Measurements from ENCODE around the gene BMP8B.
"Not testable (repeated sequence)": the region's sequence is repeated elsewhere in the genome, so short reads cannot be mapped to it uniquely, and the experiment has no call there.

BMP8B gene

GRCh38 chr1:39788758-39789570, at the start of gene BMP8B:
Gene BMP8B, minus strand, starts transcription at chr1:39788865. Its CDS starts 380 bp downstream, at chr1:39788485.
- Histone ChIP-seq H3K4me3 (peak within 1 kb of the TSS; percentile 52), H3K9me3 (no peaks in the 10 kb centered on the region), H3K4me1 (peaks cover 7% of the 10 kb centered on the region), H3K27me3 (ENCODE audit: low read depth) (no peaks in the 10 kb centered on the region), H3K36me3 (replicated peaks) (no peaks in the 10 kb centered on the region; the same call in 1 of the 2 replicates)
- in situ Hi-C loops (cut with MboI; ENCODE audit: low sequenced_read_pairs), result no loop called here
- peak; percentile 70 to 85 for DNase-seq (ENCODE audit: low spot score in 2 of 2)

- no peaks in the 10 kb centered on the region for H3K27me3 ChIP-seq (ENCODE audit: low read depth)
- H3K4me1 ChIP-seq, result no peaks in the 10 kb centered on the region
- H3K4me3 ChIP-seq, result no peak overlapping the region
- H3K36me3 ChIP-seq (replicated peaks), result peaks cover 41% of the 10 kb centered on the region
- in situ Hi-C loops (cut with MboI; ENCODE audit: low sequenced_read_pairs), result no loop called here
- H3K9me3 ChIP-seq, result no peaks in the 10 kb centered on the region
- no peak for DNase-seq (ENCODE audit: low spot score in 2 of 2)
Observed at GRCh38 chr1:39836595-39837110, 48.0 kb upstream of the BMP8B start.

DNA sequence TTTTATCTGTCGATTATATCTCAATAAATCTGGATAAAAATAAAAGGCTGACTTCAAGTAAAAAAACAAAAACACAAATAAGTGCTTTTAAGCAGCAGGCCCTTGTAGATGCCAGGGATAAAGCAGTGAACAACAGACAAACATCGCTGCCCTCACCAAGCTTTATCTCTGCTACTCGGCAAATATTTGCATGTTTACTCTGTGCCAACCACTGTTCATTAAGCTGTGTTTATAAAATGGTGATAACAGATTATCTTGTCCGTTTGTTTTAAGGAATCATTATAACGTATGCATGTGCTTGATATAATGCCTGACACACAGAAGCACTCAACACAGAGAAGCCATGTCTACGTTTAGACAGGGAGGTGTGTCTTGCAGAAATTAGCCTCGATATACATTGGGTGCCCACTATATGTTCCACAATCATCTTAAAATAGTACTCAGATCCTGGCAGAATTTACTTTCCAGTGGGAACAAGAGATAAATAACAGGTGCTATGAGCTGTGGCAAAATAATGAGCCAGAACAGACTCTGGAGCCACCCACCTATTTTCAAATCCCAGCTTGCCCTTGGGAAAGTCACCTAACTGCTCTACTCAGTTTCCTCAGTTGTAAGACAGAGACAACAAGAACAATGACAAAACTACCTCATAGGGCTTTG, 47.4 kb upstream of the BMP8B start:
- DNase-seq (ENCODE audit: low spot score in 2 of 2), result no peak
- in situ Hi-C loops (cut with MboI; ENCODE audit: low sequenced_read_pairs), result no loop called here
- Histone ChIP-seq H3K27me3 (ENCODE audit: low read depth) (no peaks in the 10 kb centered on the region), H3K4me3 (no peak overlapping the region), H3K9me3 (no peaks in the 10 kb centered on the region), H3K4me1 (no peaks in the 10 kb centered on the region), H3K36me3 (replicated peaks) (peaks cover 35% of the 10 kb centered on the region)

DNA sequence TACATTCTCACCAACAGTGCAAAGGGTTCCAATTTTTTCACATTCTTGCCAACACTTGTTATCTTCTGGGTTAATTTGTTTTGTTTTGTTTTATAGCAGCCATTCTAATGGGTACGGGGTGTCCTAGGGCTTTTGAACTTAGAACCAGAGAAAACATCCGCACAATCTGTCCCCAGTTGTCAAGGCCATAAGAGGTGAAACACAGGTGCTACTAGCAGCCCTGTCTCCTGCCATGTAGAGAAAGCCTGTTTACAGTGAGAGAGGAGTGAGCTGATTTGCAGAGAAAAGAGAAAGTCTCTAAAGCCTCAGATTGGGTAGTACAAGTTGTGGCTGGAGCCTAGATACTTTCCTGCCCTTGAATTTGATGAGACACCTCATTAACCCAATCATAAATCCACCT, 46.4 kb upstream of the BMP8B start:
- H3K36me3 ChIP-seq (replicated peaks), result peaks cover 26% of the 10 kb centered on the region
- H3K27me3 ChIP-seq (ENCODE audit: low read depth), result no peaks in the 10 kb centered on the region
- in situ Hi-C loops (cut with MboI; ENCODE audit: low sequenced_read_pairs), result no loop called here

DNA sequence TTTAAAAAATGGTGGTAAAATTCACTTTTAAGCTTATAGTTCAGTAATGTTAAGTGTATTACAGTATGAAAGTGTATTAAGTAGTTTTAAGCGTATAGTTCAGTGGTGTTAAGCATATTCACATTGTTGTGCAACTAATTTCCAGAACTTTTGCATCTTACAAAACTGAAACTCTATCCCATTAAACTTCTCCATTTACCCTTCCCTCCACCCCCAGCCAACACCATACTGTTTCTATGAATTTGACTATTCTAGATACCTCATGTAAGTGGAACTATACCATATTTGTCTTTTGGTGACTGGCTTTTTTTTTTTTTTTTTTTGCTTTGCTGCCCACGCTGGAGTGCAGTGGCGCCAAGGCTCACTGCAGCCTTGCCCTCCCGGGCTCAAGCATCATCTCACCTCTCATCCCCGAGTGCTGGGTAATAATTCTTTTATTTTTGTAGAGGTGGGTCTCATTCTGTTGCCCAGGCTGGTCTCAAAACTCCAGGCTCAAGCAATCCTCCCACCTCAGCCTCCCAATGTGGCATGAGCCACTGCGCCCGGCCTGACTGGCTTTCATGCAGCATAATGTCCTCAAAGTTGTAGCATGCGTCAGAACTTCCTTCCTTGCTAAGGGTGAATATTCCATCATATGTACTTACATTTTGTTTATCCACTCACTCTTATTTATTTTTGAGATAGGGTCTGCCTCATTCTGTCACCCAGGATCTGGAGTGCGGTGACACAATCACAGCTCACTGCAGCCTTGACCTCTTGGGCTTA, 45.1 kb upstream of the BMP8B start:
- Histone ChIP-seq H3K4me3 (no peak overlapping the region), H3K9me3 (no peaks in the 10 kb centered on the region), H3K27me3 (ENCODE audit: low read depth) (no peaks in the 10 kb centered on the region), H3K36me3 (replicated peaks) (peaks cover 13% of the 10 kb centered on the region), H3K4me1 (no peaks in the 10 kb centered on the region)
- in situ Hi-C loops (cut with MboI; ENCODE audit: low sequenced_read_pairs), result no loop called here
- no peak for DNase-seq (ENCODE audit: low spot score in 2 of 2)

More for the DNA sequence above, 46.4 kb upstream of the BMP8B start:
- no peaks in the 10 kb centered on the region for H3K4me1 ChIP-seq
- no peak overlapping the region for H3K4me3 ChIP-seq
- DNase-seq (ENCODE audit: low spot score in 2 of 2), result no peak
- H3K9me3 ChIP-seq, result no peaks in the 10 kb centered on the region

DNA sequence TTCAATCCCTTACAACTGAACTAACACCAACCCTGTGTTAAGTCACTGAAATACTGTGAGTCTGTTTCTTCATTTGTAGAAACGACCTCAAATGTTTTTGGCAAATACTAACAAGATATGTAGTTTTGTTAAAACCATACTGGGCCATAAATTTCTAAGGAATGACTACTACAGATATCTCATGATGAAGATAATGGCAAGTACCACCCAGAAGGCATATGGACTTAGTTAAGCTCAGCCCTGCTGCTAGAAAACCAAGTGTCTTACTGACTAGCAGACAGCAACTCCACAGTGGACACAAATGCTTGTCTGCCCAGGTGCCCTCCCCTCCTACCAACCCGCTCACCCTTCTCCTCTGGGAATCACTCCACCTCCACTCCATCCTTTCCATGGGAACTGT, 44.5 kb upstream of the BMP8B start:
- Histone ChIP-seq H3K27me3 (ENCODE audit: low read depth) (no peaks in the 10 kb centered on the region), H3K36me3 (replicated peaks) (peaks cover 6% of the 10 kb centered on the region), H3K4me3 (no peak overlapping the region), H3K9me3 (no peaks in the 10 kb centered on the region), H3K4me1 (no peaks in the 10 kb centered on the region)
- in situ Hi-C loops (cut with MboI; ENCODE audit: low sequenced_read_pairs), result no loop called here
- DNase-seq (ENCODE audit: low spot score in 2 of 2), result no peak

GRCh38 chr1:39832294-39832693, 43.6 kb upstream of the BMP8B start:
- H3K9me3 ChIP-seq, result no peaks in the 10 kb centered on the region
- H3K4me3 ChIP-seq, result no peak overlapping the region
- in situ Hi-C loops (cut with MboI; ENCODE audit: low sequenced_read_pairs), result no loop called here
- H3K36me3 ChIP-seq (replicated peaks), result no peaks in the 10 kb centered on the region; the same call in none of the 2 replicates
- H3K27me3 ChIP-seq (ENCODE audit: low read depth), result no peaks in the 10 kb centered on the region
- DNase-seq (ENCODE audit: low spot score in 2 of 2), result no peak
- H3K4me1 ChIP-seq, result no peaks in the 10 kb centered on the region

DNA sequence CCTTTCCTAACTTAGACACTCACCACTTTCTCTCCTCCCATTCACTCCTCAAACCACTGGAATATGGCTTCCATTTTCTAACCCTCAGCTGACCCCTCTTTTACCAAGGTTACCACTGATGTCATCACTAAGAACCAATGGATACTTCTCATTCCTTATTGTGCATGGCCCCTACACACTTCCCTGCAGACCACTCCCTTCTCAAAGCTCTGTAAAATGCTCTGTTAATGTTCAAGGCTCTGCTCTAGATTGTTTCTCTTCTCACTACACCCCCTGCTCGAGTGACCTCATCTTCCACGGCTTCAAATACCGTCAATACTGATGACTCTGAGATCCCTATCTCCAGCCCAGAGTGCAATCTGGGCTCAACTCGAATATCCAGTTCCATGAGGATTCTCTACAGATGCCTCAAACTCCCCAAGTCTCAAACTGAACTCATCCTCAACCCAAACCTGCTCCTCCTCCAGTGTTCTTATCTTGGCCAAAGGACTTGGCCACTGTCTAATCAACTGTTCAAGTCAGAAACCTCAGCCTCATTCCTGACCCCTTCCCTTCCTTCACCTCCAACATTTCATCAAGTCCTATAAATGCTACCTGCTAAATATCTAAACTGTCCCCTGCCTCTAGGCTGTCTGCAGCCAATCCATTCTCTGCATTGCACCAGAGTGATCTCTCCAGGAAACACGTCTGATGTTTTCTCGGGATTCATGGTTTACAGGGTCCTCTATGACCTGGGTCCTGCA, 41.3 kb upstream of the BMP8B start:
- in situ Hi-C loops (cut with MboI; ENCODE audit: low sequenced_read_pairs), result no loop called here
- no peak for DNase-seq (ENCODE audit: low spot score in 2 of 2)
- no peaks in the 10 kb centered on the region for H3K4me1 ChIP-seq

GRCh38 chr1:39828734-39829133, 40.1 kb upstream of the BMP8B start:
- Histone ChIP-seq H3K36me3 (replicated peaks) (no peaks in the 10 kb centered on the region), H3K4me1 (no peaks in the 10 kb centered on the region), H3K9me3 (no peaks in the 10 kb centered on the region), H3K4me3 (no peak overlapping the region), H3K27me3 (ENCODE audit: low read depth) (no peaks in the 10 kb centered on the region)
- in situ Hi-C loops (cut with MboI; ENCODE audit: low sequenced_read_pairs), result no loop called here
- no peak for DNase-seq (ENCODE audit: low spot score in 2 of 2)

More for the DNA sequence above, 41.3 kb upstream of the BMP8B start:
- Histone ChIP-seq H3K36me3 (replicated peaks) (no peaks in the 10 kb centered on the region), H3K9me3 (no peaks in the 10 kb centered on the region), H3K27me3 (ENCODE audit: low read depth) (no peaks in the 10 kb centered on the region), H3K4me3 (no peak overlapping the region)

DNA sequence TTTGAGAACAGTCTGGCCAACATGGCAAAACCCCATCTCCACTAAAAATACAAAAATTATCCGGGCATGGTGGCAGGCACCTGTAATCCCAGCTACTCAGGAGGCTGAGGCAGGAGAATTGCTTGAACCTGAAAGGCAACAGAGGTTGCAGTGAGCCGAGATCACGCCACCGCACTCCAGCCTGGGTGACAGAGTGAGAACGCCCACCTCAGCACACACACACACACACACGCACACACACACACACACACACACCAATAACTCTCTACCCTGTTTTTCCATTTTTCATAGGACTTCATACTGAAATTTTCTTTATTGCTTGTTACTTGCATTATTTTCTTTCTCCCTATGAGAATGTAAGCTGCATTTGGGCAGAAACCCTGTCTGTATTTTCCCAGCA, 39.6 kb upstream of the BMP8B start:
- H3K36me3 ChIP-seq (replicated peaks); DNase-seq (ENCODE audit: low spot score in 2 of 2); H3K4me3 ChIP-seq; in situ Hi-C loops (cut with MboI; ENCODE audit: low sequenced_read_pairs); H3K9me3 ChIP-seq; H3K4me1 ChIP-seq; H3K27me3 ChIP-seq (ENCODE audit: low read depth): not testable (repeated sequence)

GRCh38 chr1:39827201-39827600, 38.5 kb upstream of the BMP8B start:
- Histone ChIP-seq H3K36me3 (replicated peaks) (no peaks in the 10 kb centered on the region), H3K27me3 (ENCODE audit: low read depth) (no peaks in the 10 kb centered on the region), H3K4me1 (no peaks in the 10 kb centered on the region), H3K4me3 (no peak overlapping the region), H3K9me3 (no peaks in the 10 kb centered on the region)
- DNase-seq (ENCODE audit: low spot score in 2 of 2), result no peak
- in situ Hi-C loops (cut with MboI; ENCODE audit: low sequenced_read_pairs), result no loop called here

GRCh38 chr1:39826583-39826982, 37.9 kb upstream of the BMP8B start:
- H3K4me1 ChIP-seq, result no peaks in the 10 kb centered on the region
- H3K4me3 ChIP-seq, result no peak overlapping the region
- H3K36me3 ChIP-seq (replicated peaks), result no peaks in the 10 kb centered on the region
- no peak for DNase-seq (ENCODE audit: low spot score in 2 of 2)
- no peaks in the 10 kb centered on the region for H3K27me3 ChIP-seq (ENCODE audit: low read depth)
- H3K9me3 ChIP-seq, result no peaks in the 10 kb centered on the region
- in situ Hi-C loops (cut with MboI; ENCODE audit: low sequenced_read_pairs), result no loop called here

DNA sequence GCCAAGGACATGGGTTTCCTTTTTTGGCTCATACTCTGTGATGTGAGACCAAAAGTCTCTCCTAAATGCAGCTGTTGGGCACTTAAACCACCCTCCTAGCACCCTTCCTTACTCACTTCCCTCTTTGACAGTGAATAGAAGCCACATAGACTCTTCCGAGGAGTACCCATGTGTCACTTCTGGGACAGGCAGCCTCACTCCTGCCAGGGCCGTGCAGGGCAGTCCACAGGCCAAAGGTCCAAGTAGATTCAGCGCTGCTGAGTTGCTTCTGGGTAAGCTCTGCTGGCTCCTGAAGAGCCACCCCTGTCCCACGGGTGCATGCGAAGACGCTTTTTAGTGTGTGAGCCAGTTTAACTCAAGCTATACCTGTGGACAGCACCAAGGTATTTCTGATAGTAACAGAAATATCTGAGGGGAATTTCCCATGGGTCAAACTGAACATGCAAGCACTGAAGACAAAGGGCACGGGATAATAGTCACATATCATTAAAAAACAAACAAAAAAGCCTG, 36.8 kb upstream of the BMP8B start:
- in situ Hi-C loops (cut with MboI; ENCODE audit: low sequenced_read_pairs), result no loop called here
- no peak for DNase-seq (ENCODE audit: low spot score in 2 of 2)
- Histone ChIP-seq H3K9me3 (no peaks in the 10 kb centered on the region), H3K36me3 (replicated peaks) (no peaks in the 10 kb centered on the region), H3K27me3 (ENCODE audit: low read depth) (no peaks in the 10 kb centered on the region), H3K4me3 (no peak overlapping the region), H3K4me1 (no peaks in the 10 kb centered on the region)
